DOHH2 (cell line): ENCODE measurements around the gene ZBTB7C.

Experiments used
- H3F3A ChIP-seq: fragments of 200-600 bp; sonication (generic), shearing (Covaris generic); 2 replicates; pipeline ENCODE4 v1.6.0; 2016; ENCODE audit warnings: antibody characterized with exemption, mild to moderate bottlenecking; ENCODE audit not compliant: control insufficient read depth, insufficient read depth
- H3K27ac ChIP-seq: fragments of 200-600 bp; sonication (generic); 2 replicates; pipeline ENCODE4 v1.5.1; 2014; ENCODE audit warnings: low read depth, mild to moderate bottlenecking, low read length, moderate library complexity
- H3K27me3 ChIP-seq: fragments of 200-600 bp; sonication (generic); 2 replicates; pipeline ENCODE4 v1.6.1; 2014; ENCODE audit warnings: mild to moderate bottlenecking, low read length, mixed read lengths; ENCODE audit not compliant: control insufficient read depth
- H3K36me3 ChIP-seq: fragments of 200-600 bp; sonication (generic); 2 replicates; pipeline ENCODE4 v1.6.1; 2014; ENCODE audit warnings: mild to moderate bottlenecking, low read length, moderate library complexity, mixed read lengths; ENCODE audit not compliant: control insufficient read depth
- H3K4me1 ChIP-seq: fragments of 200-600 bp; sonication (generic); 2 replicates; pipeline ENCODE4 v1.6.1; 2014; ENCODE audit warnings: mild to moderate bottlenecking, low read length, mixed read lengths; ENCODE audit not compliant: control insufficient read depth
- H3K4me2 ChIP-seq: fragments of 200-600 bp; sonication (generic); 2 replicates; pipeline ENCODE4 v1.6.0; 2014; ENCODE audit warnings: mild to moderate bottlenecking, low read length, moderate library complexity
- H3K4me3 ChIP-seq: fragments of 200-600 bp; sonication (generic); 2 replicates; pipeline ENCODE4 v1.5.1; 2014; ENCODE audit warnings: mild to moderate bottlenecking, low read length, mixed read lengths
- H3K79me2 ChIP-seq: fragments of 200-600 bp; sonication (generic); 2 replicates; pipeline ENCODE4 v1.6.1; 2014; ENCODE audit warnings: mild to moderate bottlenecking, low read length, mixed read lengths; ENCODE audit not compliant: control insufficient read depth
- H3K9me2 ChIP-seq: fragments of 200-600 bp; sonication (generic); replicated peaks from 2 replicates; pipeline ENCODE4 v1.6.1; 2014; ENCODE audit warnings: mild to moderate bottlenecking, low read length, mixed read lengths; ENCODE audit not compliant: control insufficient read depth
- H3K9me3 ChIP-seq: fragments of 200-600 bp; sonication (generic); 2 replicates; pipeline ENCODE4 v1.6.1; 2014; ENCODE audit warnings: antibody characterized with exemption, low read length, mixed read lengths; ENCODE audit not compliant: control insufficient read depth, insufficient read depth
- H4K20me1 ChIP-seq: fragments of 200-600 bp; sonication (generic); 2 replicates; pipeline ENCODE4 v1.6.0; 2014; ENCODE audit warnings: low read depth, mild to moderate bottlenecking, antibody characterized with exemption, low read length, moderate library complexity; ENCODE audit not compliant: control insufficient read depth, insufficient read depth
- CTCF ChIP-seq: fragments of 200-600 bp; sonication (generic); IDR thresholded peaks from one replicate; pipeline ENCODE4 v1.5.1; 2014; ENCODE audit warnings: antibody characterized with exemption, mild to moderate bottlenecking, low read depth, low read length; ENCODE audit not compliant: poor library complexity, severe bottlenecking
- EZH2phosphoT487 ChIP-seq: fragments of 200-600 bp; sonication (generic); IDR thresholded peaks from 2 replicates; pipeline ENCODE4 v1.6.1; 2017; ENCODE audit warnings: borderline replicate concordance, mild to moderate bottlenecking, antibody characterized with exemption, low read length, moderate library complexity, mixed read lengths

ZBTB7C gene

GRCh38 chr18:48099481-48100164 is 309.6 kb downstream of the ZBTB7C start:
- Histone ChIP-seq H4K20me1 (no peaks in the 10 kb centered on the region), H3K36me3 (no peaks in the 10 kb centered on the region), H3K9me3 (no peaks in the 10 kb centered on the region), H3K79me2 (no peaks in the 10 kb centered on the region), H3K27ac (no peak overlapping the region), H3K4me3 (no peak overlapping the region), H3K9me2 (no peaks in the 10 kb centered on the region), H3K27me3 (peaks cover 13% of the 10 kb centered on the region), H3F3A (no peaks in the 10 kb centered on the region), H3K4me2 (no peak overlapping the region), H3K4me1 (no peaks in the 10 kb centered on the region)
- TF ChIP-seq CTCF (no peak), EZH2phosphoT487 (no peak)

- H3K9me2 ChIP-seq, result no peaks in the 10 kb centered on the region
Observed at GRCh38 chr18:48098538-48098937, 310.6 kb downstream of the ZBTB7C start.

DNA sequence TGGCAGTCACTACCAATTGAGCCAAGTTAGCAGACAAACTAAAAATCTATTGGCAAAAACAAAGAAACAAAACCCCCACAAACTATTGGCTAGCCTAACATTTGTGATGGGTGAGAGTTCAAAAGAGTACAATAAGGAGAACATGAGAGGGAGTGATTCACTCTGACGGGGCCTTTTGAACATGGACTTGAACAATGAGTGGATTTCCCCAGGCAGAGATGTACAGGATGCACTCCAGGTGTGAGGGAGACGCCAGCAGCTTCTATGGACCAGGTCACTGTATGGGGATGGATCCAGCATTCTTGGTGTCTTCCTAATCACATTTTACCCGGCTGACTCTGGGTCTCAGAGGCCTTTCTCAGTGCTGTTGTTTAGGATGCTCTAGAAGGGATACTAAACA is 311.2 kb downstream of the ZBTB7C start:
- Histone ChIP-seq H3K36me3 (no peaks in the 10 kb centered on the region), H3K4me3 (no peak overlapping the region), H3K79me2 (no peaks in the 10 kb centered on the region), H3K4me1 (no peaks in the 10 kb centered on the region), H3K27ac (no peak overlapping the region), H3K9me3 (no peaks in the 10 kb centered on the region), H3K4me2 (no peak overlapping the region), H3K27me3 (peaks cover 10% of the 10 kb centered on the region), H3K9me2 (no peaks in the 10 kb centered on the region), H4K20me1 (no peaks in the 10 kb centered on the region), H3F3A (no peaks in the 10 kb centered on the region)
- TF ChIP-seq EZH2phosphoT487, result no peak
- no peak for TF ChIP-seq CTCF

More at GRCh38 chr18:48098538-48098937, 310.6 kb downstream of the ZBTB7C start:
- H3K36me3 ChIP-seq, result no peaks in the 10 kb centered on the region
- peaks cover 10% of the 10 kb centered on the region for H3K27me3 ChIP-seq
- TF ChIP-seq EZH2phosphoT487, result no peak
- no peak for TF ChIP-seq CTCF
- H3K4me3 ChIP-seq, result no peak overlapping the region
- no peak overlapping the region for H3K27ac ChIP-seq
- no peaks in the 10 kb centered on the region for H3K9me3 ChIP-seq
- H4K20me1 ChIP-seq, result no peaks in the 10 kb centered on the region
- no peaks in the 10 kb centered on the region for H3K79me2 ChIP-seq
- H3F3A ChIP-seq, result no peaks in the 10 kb centered on the region
- no peak overlapping the region for H3K4me2 ChIP-seq
- H3K4me1 ChIP-seq, result no peaks in the 10 kb centered on the region
